SK-N-SH (cell line): ENCODE results near the gene CAST.

Experiments
- CHD2 ChIP-seq: fragments of 150-350 bp; IDR thresholded peaks from 2 replicates; pipeline ENCODE4 v1.6.1; 2018; ENCODE audit warnings: low read length; ENCODE audit not compliant: partially characterized antibody
- FOXM1 ChIP-seq: IDR thresholded peaks from 2 replicates; pipeline ENCODE4 v1.4.0; 2012; ENCODE audit warnings: low read depth, mild to moderate bottlenecking
- GABPA ChIP-seq: IDR thresholded peaks from 2 replicates; pipeline ENCODE4 v1.4.0; 2012; ENCODE audit warnings: low read depth, mild to moderate bottlenecking
- NRF1 ChIP-seq: IDR thresholded peaks from 2 replicates; pipeline ENCODE4 v1.6.1; 2012; ENCODE audit warnings: low read depth, mild to moderate bottlenecking, low read length
- POLR2AphosphoS5 ChIP-seq: IDR thresholded peaks from 2 replicates; pipeline ENCODE4 v1.6.1; 2012; ENCODE audit warnings: low read depth, low read length
- REST ChIP-seq: IDR thresholded peaks from 2 replicates; pipeline ENCODE4 v1.6.1; 2012; ENCODE audit warnings: mild to moderate bottlenecking, low read depth, low read length, moderate library complexity
- RFX5 ChIP-seq: IDR thresholded peaks from 2 replicates; pipeline ENCODE4 v1.6.1; 2012; ENCODE audit warnings: mild to moderate bottlenecking, improper control_type of control experiment, low read length
- YY1 ChIP-seq: IDR thresholded peaks from 2 replicates; pipeline ENCODE4 v1.4.0; 2012; ENCODE audit warnings: low read depth, mild to moderate bottlenecking
- TF ChIP-seq, protein P1 (sequence below): fragments of 200-600 bp; sonication (generic); IDR thresholded peaks from 2 replicates; pipeline ENCODE4 v1.6.1; 2017; ENCODE audit warnings: antibody characterized with exemption, mild to moderate bottlenecking, moderate library complexity

GRCh38 chr5:96716716-96717115 is 54.5 kb downstream of the CAST start:
- TF ChIP-seq YY1 (no peak), GABPA (no peak), POLR2AphosphoS5 (no peak), CHD2 (no peak), NRF1 (no peak), FOXM1 (no peak), REST (no peak), RFX5 (no peak)
- TF ChIP-seq, protein P1, sequence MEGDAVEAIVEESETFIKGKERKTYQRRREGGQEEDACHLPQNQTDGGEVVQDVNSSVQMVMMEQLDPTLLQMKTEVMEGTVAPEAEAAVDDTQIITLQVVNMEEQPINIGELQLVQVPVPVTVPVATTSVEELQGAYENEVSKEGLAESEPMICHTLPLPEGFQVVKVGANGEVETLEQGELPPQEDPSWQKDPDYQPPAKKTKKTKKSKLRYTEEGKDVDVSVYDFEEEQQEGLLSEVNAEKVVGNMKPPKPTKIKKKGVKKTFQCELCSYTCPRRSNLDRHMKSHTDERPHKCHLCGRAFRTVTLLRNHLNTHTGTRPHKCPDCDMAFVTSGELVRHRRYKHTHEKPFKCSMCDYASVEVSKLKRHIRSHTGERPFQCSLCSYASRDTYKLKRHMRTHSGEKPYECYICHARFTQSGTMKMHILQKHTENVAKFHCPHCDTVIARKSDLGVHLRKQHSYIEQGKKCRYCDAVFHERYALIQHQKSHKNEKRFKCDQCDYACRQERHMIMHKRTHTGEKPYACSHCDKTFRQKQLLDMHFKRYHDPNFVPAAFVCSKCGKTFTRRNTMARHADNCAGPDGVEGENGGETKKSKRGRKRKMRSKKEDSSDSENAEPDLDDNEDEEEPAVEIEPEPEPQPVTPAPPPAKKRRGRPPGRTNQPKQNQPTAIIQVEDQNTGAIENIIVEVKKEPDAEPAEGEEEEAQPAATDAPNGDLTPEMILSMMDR, result no peak
